Activated naive CD4-positive, alpha-beta T cell treated with anti-CD3 and anti-CD28 coated beads, Interleukin-2, amount 10 ng/mL, durations not matched to agents 7 days and 5 days (primary cell): ENCODE data around the gene CENPU.
"Not testable (repeated sequence)": the region's sequence is repeated elsewhere in the genome, so short reads cannot be mapped to it uniquely, and the experiment has no call there.

Source experiments
- CTCF ChIA-PET: fragments of 350-600 bp; sonication (Branson Sonifier 250); formaldehyde crosslinking; loops from one replicate; lab custom pipeline; 2021; ENCODE audit warnings: antibody characterized with exemption; lab: Charles Lee
- DNase-seq: peaks from one replicate; pipeline ENCODE4 v3.0.0-alpha.2; 2020
- H3K27ac Mint-ChIP-seq: one replicate; pipeline ENCODE4 v1.8.0; 2021; ENCODE audit warnings: mild to moderate bottlenecking, moderate library complexity, mixed read lengths
- H3K27me3 Mint-ChIP-seq: one replicate; pipeline ENCODE4 v1.8.0; 2021; ENCODE audit warnings: mild to moderate bottlenecking, mixed read lengths
- H3K36me3 Mint-ChIP-seq: one replicate; pipeline ENCODE4 v1.8.0; 2021; ENCODE audit warnings: mixed read lengths
- H3K4me1 Mint-ChIP-seq: one replicate; pipeline ENCODE4 v1.8.0; 2021; ENCODE audit warnings: mixed read lengths
- H3K4me3 Mint-ChIP-seq: one replicate; pipeline ENCODE4 v1.8.0; 2021; ENCODE audit warnings: mild to moderate bottlenecking, moderate library complexity, mixed read lengths
- H3K9me3 Mint-ChIP-seq: one replicate; pipeline ENCODE4 v1.8.0; 2021; ENCODE audit warnings: mixed read lengths

CENPU gene

GRCh38 chr4:184744236-184744635, 10.3 kb upstream of the CENPU start:
- Mint-ChIP-seq H3K9me3 (no peaks in the 10 kb centered on the region), H3K27ac (no peak overlapping the region), H3K4me3 (no peak overlapping the region), H3K36me3 (no peaks in the 10 kb centered on the region), H3K27me3 (peaks cover 14% of the 10 kb centered on the region), H3K4me1 (peaks cover 25% of the 10 kb centered on the region)
- no peak for DNase-seq
- CTCF ChIA-PET, result no interaction called here

- no peaks in the 10 kb centered on the region for H3K36me3 Mint-ChIP-seq
- peaks cover 14% of the 10 kb centered on the region for H3K27me3 Mint-ChIP-seq
- H3K4me3 Mint-ChIP-seq, result no peak overlapping the region
- H3K27ac Mint-ChIP-seq, result no peak overlapping the region
- H3K9me3 Mint-ChIP-seq, result no peaks in the 10 kb centered on the region
- CTCF ChIA-PET, result no interaction called here
- DNase-seq, result no peak
- peaks cover 29% of the 10 kb centered on the region for H3K4me1 Mint-ChIP-seq
These were observed 9.8 kb upstream of the CENPU start for GRCh38 chr4:184743650-184744049.

GRCh38 chr4:184741651-184742050, 7.8 kb upstream of the CENPU start:
- CTCF ChIA-PET, result interaction anchor here (1.1 to 1.6 kb wide), 4 partner anchors 165 to 477 kb away, joined by 3 to 4 read pairs (median 4); no protein-coding TSS in a partner anchor

GRCh38 chr4:184740980-184741391, 7.1 kb upstream of the CENPU start:
- Mint-ChIP-seq H3K27ac (no peak overlapping the region), H3K27me3 (peaks cover 4% of the 10 kb centered on the region), H3K4me1 (peaks cover 19% of the 10 kb centered on the region), H3K9me3 (no peaks in the 10 kb centered on the region), H3K36me3 (no peaks in the 10 kb centered on the region), H3K4me3 (no peak overlapping the region)
- CTCF ChIA-PET, result interaction anchor here (1.1 to 1.4 kb wide), 3 partner anchors 165 to 477 kb away, joined by 3 to 4 read pairs (median 4); no protein-coding TSS in a partner anchor
- DNase-seq, result no peak

More at GRCh38 chr4:184741651-184742050, 7.8 kb upstream of the CENPU start:
- not testable (repeated sequence) for DNase-seq, H3K27ac Mint-ChIP-seq, H3K4me3 Mint-ChIP-seq, H3K27me3 Mint-ChIP-seq, H3K9me3 Mint-ChIP-seq, H3K36me3 Mint-ChIP-seq
- H3K4me1 Mint-ChIP-seq, result peaks cover 25% of the 10 kb centered on the region

- CTCF ChIA-PET, result interaction anchor here (0.6 kb wide), 1 partner anchor 8 kb away, joined by 4 read pairs; no protein-coding TSS in a partner anchor
- H3K36me3 Mint-ChIP-seq, H3K4me3 Mint-ChIP-seq, DNase-seq, H3K9me3 Mint-ChIP-seq, H3K27me3 Mint-ChIP-seq: not testable (repeated sequence)
- Mint-ChIP-seq H3K4me1 (peaks cover 22% of the 10 kb centered on the region), H3K27ac (peak overlapping the region; percentile 47)
These were observed 5.7 kb upstream of the CENPU start for GRCh38 chr4:184739575-184739974.

GRCh38 chr4:184734758-184735157, 862 bp upstream of the CENPU start:
- no peak for DNase-seq
- no peaks in the 10 kb centered on the region for H3K27me3 Mint-ChIP-seq
- CTCF ChIA-PET, result interaction anchor here (0.9 to 2.4 kb wide), 6 partner anchors 11 to 471 kb away, joined by 3 to 11 read pairs (median 4); partner anchors contain the start of genes CASP3 and PRIMPOL
- H3K4me3 Mint-ChIP-seq, result peak overlapping the region; percentile 96
- H3K4me1 Mint-ChIP-seq, result peaks cover 55% of the 10 kb centered on the region
- no peaks in the 10 kb centered on the region for H3K9me3 Mint-ChIP-seq
- H3K27ac Mint-ChIP-seq, result peak overlapping the region; percentile 96
- H3K36me3 Mint-ChIP-seq, result peaks cover 26% of the 10 kb centered on the region

GRCh38 chr4:184732126-184732525, 1.8 kb downstream of the CENPU start:
- Mint-ChIP-seq H3K27ac (peak overlapping the region; percentile 96), H3K4me3 (peak overlapping the region; percentile 96), H3K36me3 (peaks cover 49% of the 10 kb centered on the region), H3K27me3 (no peaks in the 10 kb centered on the region), H3K9me3 (no peaks in the 10 kb centered on the region), H3K4me1 (peaks cover 54% of the 10 kb centered on the region)
- no peak for DNase-seq
- CTCF ChIA-PET, result interaction anchor here (1.2 to 2.4 kb wide), 4 partner anchors 10 to 468 kb away, joined by 3 to 9 read pairs (median 4); no protein-coding TSS in a partner anchor

GRCh38 chr4:184731056-184731455, 2.8 kb downstream of the CENPU start:
- Mint-ChIP-seq H3K27ac (no peak overlapping the region), H3K9me3 (no peaks in the 10 kb centered on the region), H3K27me3 (no peaks in the 10 kb centered on the region), H3K4me3 (no peak overlapping the region), H3K4me1 (peaks cover 54% of the 10 kb centered on the region), H3K36me3 (peaks cover 56% of the 10 kb centered on the region)
- DNase-seq, result no peak
- CTCF ChIA-PET, result interaction anchor here (1.3 to 1.7 kb wide), 2 partner anchors 89 to 467 kb away, joined by 3 to 4 read pairs; no protein-coding TSS in a partner anchor

GRCh38 chr4:184729946-184730345, 4.0 kb downstream of the CENPU start:
- peaks cover 61% of the 10 kb centered on the region for H3K36me3 Mint-ChIP-seq

GRCh38 chr4:184728858-184729257, 5.0 kb downstream of the CENPU start:
- no peak overlapping the region for H3K4me3 Mint-ChIP-seq
- H3K36me3 Mint-ChIP-seq, result peaks cover 71% of the 10 kb centered on the region
- H3K27me3 Mint-ChIP-seq, result no peaks in the 10 kb centered on the region
- CTCF ChIA-PET, result no interaction called here
- peaks cover 43% of the 10 kb centered on the region for H3K4me1 Mint-ChIP-seq
- DNase-seq, result no peak
- H3K9me3 Mint-ChIP-seq, result no peaks in the 10 kb centered on the region
- H3K27ac Mint-ChIP-seq, result no peak overlapping the region

More at GRCh38 chr4:184729946-184730345, 4.0 kb downstream of the CENPU start:
- H3K9me3 Mint-ChIP-seq, result no peaks in the 10 kb centered on the region
- H3K4me3 Mint-ChIP-seq, result no peak overlapping the region
- peaks cover 51% of the 10 kb centered on the region for H3K4me1 Mint-ChIP-seq
- no peak for DNase-seq
- CTCF ChIA-PET, result no interaction called here
- no peak overlapping the region for H3K27ac Mint-ChIP-seq
- H3K27me3 Mint-ChIP-seq, result no peaks in the 10 kb centered on the region

GRCh38 chr4:184727430-184727829, 6.5 kb downstream of the CENPU start:
- CTCF ChIA-PET, result no interaction called here
- Mint-ChIP-seq H3K27me3 (no peaks in the 10 kb centered on the region), H3K4me3 (no peak overlapping the region), H3K4me1 (peaks cover 38% of the 10 kb centered on the region), H3K27ac (no peak overlapping the region), H3K36me3 (peaks cover 78% of the 10 kb centered on the region), H3K9me3 (no peaks in the 10 kb centered on the region)
- DNase-seq, result no peak

- no peak overlapping the region for H3K4me3 Mint-ChIP-seq
- H3K9me3 Mint-ChIP-seq, result peaks cover 6% of the 10 kb centered on the region
- CTCF ChIA-PET, result interaction anchor here (0.9 to 1.1 kb wide), 2 partner anchors 9 to 76 kb away, joined by 3 read pairs; no protein-coding TSS in a partner anchor
- no peak for DNase-seq
- H3K27me3 Mint-ChIP-seq, result no peaks in the 10 kb centered on the region
- no peak overlapping the region for H3K27ac Mint-ChIP-seq
- H3K36me3 Mint-ChIP-seq, result peaks cover 77% of the 10 kb centered on the region
- H3K4me1 Mint-ChIP-seq, result peaks cover 29% of the 10 kb centered on the region
These were observed 11.1 kb downstream of the CENPU start for GRCh38 chr4:184722798-184723197.

GRCh38 chr4:184721254-184721653, 12.6 kb downstream of the CENPU start:
- Mint-ChIP-seq H3K27ac (no peak overlapping the region), H3K36me3 (peaks cover 77% of the 10 kb centered on the region), H3K27me3 (no peaks in the 10 kb centered on the region), H3K9me3 (peaks cover 6% of the 10 kb centered on the region), H3K4me3 (no peak overlapping the region), H3K4me1 (peaks cover 25% of the 10 kb centered on the region)
- CTCF ChIA-PET, result interaction anchor here (1.3 kb wide), 1 partner anchor 11 kb away, joined by 4 read pairs; no protein-coding TSS in a partner anchor
- no peak for DNase-seq

- H3K27me3 Mint-ChIP-seq, result no peaks in the 10 kb centered on the region
- no peak overlapping the region for H3K4me3 Mint-ChIP-seq
- no peak overlapping the region for H3K27ac Mint-ChIP-seq
- no peak for DNase-seq
- peaks cover 24% of the 10 kb centered on the region for H3K4me1 Mint-ChIP-seq
- peaks cover 6% of the 10 kb centered on the region for H3K9me3 Mint-ChIP-seq
- H3K36me3 Mint-ChIP-seq, result peaks cover 72% of the 10 kb centered on the region
- CTCF ChIA-PET, result no interaction called here
These were observed 14.5 kb downstream of the CENPU start for GRCh38 chr4:184719407-184719806.

- H3K27me3 Mint-ChIP-seq, result no peaks in the 10 kb centered on the region
- peaks cover 62% of the 10 kb centered on the region for H3K36me3 Mint-ChIP-seq
- H3K27ac Mint-ChIP-seq, result no peak overlapping the region
- CTCF ChIA-PET, result interaction anchor here (1.0 kb wide), 1 partner anchor 10 kb away, joined by 4 read pairs; no protein-coding TSS in a partner anchor
- no peak for DNase-seq
- no peaks in the 10 kb centered on the region for H3K9me3 Mint-ChIP-seq
- H3K4me3 Mint-ChIP-seq, result no peak overlapping the region
- H3K4me1 Mint-ChIP-seq, result peaks cover 11% of the 10 kb centered on the region
These were observed 18.4 kb downstream of the CENPU start for GRCh38 chr4:184715526-184715925.
